SKM-1 treated with dmso at 0.1 percent for 144 hours (cell line): Measurements from ENCODE around the gene CD14.
"Not testable (repeated sequence)": the region's sequence is repeated elsewhere in the genome, so short reads cannot be mapped to it uniquely, and the experiment has no call there.

ENCODE experiments used
- DNase-seq: peaks from one replicate; lab custom pipeline; 2025; ENCODE audit not compliant: unreplicated experiment; lab: John Stamatoyannopoulos, UW

CD14 gene

DNA sequence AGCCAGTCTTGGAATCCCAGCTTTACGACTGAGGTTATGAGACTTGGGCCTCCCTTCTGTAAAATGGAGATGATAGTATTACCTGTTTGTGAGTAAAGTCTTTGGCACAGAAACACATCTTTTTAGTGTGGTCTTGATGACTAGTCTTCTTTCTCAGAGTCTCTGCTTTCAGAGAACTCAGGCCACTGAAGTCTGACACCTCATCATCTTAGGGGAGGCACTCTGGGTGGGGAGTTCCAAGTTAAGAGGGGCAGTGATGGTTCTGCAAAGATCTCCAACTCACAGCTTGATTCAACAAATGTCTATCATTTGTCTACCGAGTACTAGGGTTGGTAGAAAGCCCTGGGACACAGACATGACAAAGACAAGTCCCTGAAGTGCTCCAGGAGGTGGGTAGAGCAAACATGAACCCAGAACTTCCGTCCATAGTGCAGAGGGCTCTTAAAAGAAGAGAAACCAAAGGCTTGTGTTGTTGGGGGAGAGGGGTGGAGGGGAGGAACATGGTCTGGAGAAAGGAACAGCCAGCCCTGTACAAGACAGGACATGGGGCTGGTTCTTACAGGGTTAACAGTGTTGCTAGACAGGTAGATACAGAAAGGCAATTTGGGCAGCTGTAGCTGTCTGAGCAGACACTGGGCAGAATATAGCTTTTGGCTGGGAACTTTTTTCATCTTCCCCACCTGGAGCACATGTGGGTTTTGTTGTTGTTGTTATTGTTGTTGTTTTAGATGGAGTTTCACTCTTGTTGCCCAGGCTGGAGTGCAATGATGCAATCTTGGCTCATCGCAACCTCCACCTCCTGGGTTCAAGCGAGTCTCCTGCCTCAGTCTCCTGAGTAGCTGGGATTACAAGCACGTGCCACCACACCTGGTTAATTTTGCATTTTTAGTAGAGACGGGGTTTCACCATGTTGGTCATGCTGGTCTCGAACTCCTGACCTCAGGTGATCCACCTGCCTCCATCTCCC is 2.6 kb upstream of the CD14 start:
- no peak for DNase-seq

- no peak for DNase-seq
Measured at GRCh38 chr5:140634103-140634502, 1.1 kb upstream of the CD14 start.

DNA sequence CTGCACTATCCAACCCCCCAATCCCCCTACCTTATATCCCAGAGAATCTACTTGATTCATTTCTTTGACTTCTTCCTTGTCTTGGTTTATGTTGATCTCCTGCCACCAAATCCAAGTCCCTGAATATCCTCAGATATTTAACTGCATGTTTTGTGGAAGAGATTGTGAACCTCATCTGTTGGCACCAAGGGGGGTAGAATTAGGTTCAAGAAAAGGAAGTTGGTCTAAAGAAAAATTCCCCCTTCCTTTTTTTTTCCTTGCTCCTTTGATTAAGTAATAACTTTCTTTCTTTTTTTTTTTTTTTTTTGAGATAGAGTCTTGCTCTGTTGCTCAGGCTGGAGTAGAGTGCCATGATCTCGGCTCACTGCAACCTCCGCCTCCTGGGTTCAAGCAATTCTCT is 526 bp upstream of the CD14 start:
- no peak for DNase-seq

- DNase-seq = no peak
Measured at GRCh38 chr5:140632366-140633020, 482 bp downstream of the CD14 start.

DNA sequence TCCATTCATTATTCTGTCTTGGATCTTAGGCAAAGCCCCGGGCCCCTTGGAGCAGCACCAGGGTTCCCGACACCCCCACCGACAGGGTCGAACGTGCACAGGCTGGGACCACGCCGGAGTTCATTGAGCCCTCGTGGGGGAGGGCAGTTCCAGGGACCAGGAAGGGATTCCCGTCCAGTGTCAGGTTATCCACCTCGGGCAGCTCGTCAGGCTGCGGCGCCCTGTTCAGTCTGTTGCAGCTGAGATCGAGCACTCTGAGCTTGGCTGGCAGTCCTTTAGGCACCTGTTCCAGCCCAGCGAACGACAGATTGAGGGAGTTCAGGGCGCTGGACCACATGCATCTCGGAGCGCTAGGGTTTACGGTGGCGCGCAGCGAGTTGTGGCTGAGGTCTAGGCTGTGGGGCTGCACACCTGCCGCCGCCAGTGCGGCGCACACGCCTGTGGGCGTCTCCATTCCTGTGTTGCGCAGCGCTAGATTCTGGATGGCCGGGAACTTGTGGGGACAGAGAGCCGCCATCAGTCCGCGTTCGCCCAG is 1.1 kb downstream of the CD14 start:
- no peak for DNase-seq

GRCh38 chr5:140631036-140631417 is 1.9 kb downstream of the CD14 start:
- peak; percentile 59 for DNase-seq

GRCh38 chr5:140630292-140631035 is 2.5 kb downstream of the CD14 start:
- DNase-seq = no peak

DNA sequence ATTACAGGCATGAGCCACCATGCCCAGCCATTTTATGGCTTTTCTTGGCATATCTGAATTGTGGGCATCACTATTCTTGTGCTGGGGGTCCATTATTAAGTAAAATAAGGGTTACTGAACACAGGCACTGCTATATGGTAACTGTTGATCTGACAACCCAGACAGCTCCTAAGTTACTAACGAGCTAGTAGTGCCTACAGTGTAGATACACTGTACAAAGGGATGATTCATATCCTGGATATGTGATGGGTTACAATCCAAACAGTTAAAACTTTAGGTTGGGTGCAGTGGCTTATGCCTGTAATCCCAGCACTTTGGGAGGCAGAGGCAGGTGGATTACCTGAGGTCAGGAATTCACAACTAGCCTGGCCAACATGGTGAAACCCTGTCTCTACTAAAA is 4.3 kb downstream of the CD14 start:
- DNase-seq = no peak

DNA sequence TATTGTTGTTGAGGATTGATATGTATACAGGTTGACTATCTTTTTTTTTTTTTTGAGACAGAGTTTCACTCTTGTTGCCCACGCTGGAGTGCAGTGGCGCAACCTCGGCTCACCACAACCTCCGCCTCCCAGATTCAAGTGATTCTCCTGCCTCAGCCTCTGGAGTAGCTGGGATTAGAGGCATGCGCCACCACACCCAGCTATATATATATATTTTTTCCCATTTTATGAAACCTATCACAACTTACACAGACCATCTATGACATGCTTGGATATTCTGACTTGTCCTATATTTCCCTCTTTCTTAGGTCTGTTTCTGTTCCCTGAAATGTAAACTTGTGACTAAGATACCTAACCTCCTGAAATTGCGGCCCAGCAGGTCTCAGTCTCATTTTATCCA is 5.0 kb downstream of the CD14 start:
- DNase-seq = no peak

DNA sequence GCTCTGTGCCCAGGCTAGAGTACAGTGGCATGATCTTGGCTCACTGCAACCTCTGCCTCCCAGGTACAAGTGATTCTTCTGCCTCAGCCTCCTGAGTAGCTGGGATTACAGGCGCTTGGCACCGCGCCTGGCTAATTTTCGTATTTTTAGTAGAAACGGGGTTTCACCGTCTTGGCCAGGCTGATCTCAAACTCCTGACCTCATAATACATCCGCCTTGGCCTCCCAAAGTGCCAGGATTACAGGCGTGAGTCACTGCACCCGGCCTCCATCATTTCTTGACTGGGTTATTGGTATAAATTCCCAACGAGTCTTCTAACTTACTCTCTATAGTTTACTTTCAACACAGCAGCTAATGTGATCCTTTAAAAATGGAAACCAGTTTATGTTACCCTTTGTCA is 8.1 kb downstream of the CD14 start:
- not testable (repeated sequence) for DNase-seq

GRCh38 chr5:140623061-140623460 is 9.9 kb downstream of the CD14 start:
- not testable (repeated sequence) for DNase-seq

DNA sequence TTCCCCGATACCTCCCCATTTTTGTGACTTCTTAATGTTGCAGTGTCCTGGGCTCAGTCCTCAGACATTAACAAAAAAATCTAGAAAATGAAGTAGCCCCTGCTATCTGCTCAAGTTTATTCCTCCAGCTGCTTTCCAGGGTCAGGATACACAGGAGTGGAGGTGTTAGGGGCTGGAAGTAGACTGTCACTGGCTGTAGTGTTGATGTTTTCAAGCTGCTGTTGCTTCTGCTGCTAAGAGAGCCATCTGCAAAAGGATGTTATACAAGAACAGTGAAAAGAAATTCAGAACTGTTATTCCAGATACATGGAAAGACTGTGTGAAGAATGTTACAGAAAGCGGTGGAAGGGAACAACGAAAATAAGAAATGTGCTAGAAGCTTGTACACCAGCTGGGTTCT is 10.7 kb downstream of the CD14 start:
- DNase-seq = no peak

- DNase-seq = no peak
Measured at GRCh38 chr5:140611020-140611521, 21.9 kb downstream of the CD14 start.

DNA sequence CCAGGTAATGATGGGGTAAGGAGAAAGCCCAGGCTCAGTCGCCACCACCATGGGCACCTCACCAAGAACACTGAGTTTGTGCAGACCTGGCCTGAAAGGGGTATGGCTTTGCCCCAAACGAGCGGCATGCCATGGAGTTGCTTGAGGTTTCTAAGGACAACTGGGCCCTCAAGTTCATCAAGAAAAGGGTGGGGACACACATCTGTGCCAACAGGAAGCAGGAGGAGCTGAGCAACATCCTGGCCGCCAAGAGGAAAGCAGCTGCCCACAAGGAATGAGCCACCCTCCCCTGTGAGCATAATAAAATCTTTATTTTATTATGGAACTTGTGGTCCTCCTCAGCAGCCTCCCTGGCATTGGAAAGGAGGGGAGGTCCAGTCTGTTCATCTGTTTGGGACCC is 23.8 kb downstream of the CD14 start:
- DNase-seq = no peak

GRCh38 chr5:140608722-140609121 is 24.3 kb downstream of the CD14 start:
- DNase-seq = no peak

DNA sequence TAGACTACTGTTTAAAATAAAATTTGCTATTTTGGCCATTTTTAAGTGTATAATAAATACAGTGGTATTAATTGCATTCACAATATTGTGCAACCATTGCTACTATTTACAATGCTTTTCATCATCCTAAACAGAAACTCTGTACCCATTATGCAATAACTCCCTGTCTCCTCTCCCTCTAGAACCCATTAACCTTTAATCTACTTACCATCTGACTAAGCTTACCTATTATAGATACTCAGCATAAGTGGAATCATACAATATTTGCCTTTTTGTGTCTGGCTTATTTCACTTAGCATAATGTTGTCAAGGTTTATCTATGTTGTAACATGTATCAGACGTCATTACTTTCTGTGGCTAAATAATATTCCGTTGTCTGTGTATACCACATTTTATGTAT is 25.9 kb downstream of the CD14 start:
- DNase-seq = no peak

DNA sequence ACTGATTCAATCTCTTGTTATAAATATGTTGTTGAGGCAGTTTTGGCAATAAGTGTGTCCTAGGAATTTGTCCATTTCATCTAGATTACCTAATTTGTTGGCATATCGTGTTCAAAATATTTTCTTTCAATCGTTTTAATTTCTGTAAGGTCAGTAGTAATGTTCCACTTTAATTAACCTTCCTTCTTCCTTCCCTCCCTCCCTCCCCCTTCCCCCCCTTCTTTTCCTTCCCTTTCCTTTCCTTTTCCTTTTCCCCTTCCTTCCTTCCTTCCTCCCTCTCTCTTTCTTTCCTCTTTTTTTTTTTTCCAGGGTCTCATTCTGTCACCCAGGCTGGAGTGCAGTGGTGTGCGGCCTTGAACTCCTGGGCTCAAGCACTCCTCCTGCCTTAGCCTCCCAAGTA is 27.1 kb downstream of the CD14 start:
- no peak for DNase-seq

DNA sequence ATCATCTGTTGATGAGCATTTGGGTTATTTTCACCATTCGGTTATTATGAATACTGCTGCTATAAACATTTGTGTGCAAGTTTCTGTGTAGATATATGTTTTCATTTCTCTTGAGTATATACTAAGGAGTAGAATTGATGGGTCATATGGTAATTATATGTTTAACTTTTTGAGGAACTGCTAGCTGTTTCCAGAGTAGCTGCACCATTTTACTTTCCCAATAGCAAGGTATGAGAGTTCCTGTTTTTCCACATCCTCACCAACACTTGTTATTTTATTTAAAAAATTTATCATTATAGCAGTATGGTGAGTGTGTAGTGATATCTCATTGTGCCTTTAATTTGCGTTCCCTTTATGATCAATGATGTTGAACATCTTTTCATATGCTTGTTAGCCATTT is 29.2 kb downstream of the CD14 start:
- peak; percentile 11 for DNase-seq

- not testable (repeated sequence) for DNase-seq
Measured at GRCh38 chr5:140603446-140603698, 29.6 kb downstream of the CD14 start.

DNA sequence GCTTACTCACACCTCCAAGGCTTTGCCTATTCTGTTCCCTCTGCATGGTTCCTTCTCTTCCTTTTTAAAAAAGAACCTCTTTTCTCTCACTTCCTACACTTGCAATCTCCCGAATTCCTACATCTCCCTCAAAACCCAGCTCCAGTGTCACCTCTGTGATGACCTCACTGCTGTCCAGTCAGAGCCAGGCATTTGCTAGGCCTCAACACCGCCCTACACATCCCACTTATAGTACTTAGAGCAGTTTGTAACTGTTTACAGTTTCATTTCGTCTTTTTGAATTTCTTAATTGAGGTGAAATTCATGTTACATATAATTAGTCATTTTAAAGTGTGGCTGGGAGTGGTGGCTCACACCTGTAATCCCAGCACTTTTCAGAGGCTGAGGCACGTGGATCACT is 30.8 kb downstream of the CD14 start:
- DNase-seq = no peak

GRCh38 chr5:140600096-140600495 is 32.9 kb downstream of the CD14 start:
- no peak for DNase-seq

GRCh38 chr5:140598836-140599235 is 34.1 kb downstream of the CD14 start:
- DNase-seq = no peak
